NCI-H345 treated with DMSO at 0.1 percent for 48 hours (cell line): ENCODE results near the gene MNAT1.
"Not testable (repeated sequence)": the region's sequence is repeated elsewhere in the genome, so short reads cannot be mapped to it uniquely, and the experiment has no call there.

Experiments used
- DNase-seq: peaks from one replicate; lab custom pipeline; 2025; ENCODE audit not compliant: unreplicated experiment; lab: John Stamatoyannopoulos, UW

Gene MNAT1

DNA sequence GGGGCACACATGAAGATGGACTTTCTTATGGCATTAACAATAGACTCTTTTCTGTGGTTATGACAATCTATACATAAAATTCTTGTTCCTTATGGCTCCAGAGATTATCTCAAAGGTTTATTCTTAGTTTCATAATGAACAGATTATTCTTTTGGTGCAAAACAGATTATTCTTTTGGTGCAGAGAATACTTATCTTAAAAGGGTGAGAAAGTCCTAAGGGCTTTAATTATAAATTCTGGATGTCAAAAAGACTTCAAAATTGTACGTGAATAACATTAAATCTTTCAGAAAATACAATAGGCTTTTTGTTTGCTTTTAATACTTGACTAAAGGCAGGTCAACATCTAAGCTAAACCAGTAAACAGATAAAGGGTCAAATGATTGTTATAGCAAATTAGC is 69.3 kb downstream of the MNAT1 start:
- DNase-seq: no peak

DNA sequence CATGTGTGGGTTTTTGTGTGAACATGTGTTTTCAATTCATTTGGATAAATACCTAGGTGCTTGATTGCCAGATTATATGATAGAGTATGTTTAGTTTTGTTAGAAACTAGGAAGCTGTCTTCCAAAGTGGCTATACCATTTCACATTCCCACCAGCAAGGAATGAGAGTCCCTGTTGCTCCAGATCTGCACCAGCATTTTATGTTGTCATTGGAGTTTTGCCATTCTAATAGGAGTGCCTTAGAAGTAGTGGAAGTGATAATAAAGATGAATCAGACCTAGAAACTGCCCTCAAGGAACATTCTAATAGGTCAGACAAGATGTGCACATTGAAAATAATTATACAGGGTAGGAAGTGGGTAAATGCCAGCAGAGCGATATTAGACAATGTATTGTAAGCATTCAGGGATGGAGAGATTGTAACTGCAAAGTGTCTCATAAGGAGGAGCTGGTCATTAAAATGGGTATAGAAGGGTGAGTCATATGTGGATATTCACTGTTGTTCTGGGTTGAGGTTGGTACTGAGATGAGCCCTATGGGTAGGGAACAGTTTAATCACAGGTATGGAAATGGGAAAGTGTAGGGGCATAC is 71.4 kb downstream of the MNAT1 start:
- no peak for DNase-seq

DNA sequence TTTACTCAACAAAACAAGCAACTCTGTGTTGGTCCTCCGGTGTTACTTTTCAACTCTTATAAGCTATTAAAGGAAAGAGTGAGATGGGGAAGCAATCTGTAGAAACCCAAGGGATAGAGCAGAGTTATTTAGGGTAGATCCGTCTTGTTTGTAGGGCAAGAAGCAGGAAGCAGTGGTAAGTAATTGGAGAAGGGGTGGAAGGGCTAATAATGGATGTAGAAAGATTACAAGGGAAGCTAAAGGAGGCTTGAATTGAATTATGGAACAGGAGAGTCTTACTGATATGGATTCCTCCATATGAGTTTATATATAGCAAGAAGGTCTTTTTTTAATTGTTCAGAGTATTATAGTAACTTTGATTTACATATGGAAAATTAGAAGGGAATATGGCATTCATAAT is 72.7 kb downstream of the MNAT1 start:
- DNase-seq: no peak

DNA sequence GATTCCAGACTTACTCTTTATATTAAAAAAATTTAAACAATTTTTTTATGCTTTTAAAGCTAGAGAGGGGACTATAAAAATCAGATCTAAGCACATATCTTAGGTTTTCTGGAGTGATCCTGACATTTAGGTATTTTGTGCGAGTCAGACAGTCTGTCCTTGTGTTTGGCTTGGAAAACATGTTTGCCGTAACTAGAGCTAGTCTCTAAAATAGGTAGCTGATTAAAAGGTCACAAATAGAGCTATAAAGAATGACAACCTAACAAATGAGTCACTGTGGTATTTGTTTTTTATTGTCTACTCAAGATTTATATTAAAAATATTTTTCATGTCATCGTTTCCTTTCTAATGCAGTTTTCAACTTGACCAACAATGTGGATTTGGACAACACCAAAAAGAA is 73.4 kb downstream of the MNAT1 start:
- no peak for DNase-seq

DNA sequence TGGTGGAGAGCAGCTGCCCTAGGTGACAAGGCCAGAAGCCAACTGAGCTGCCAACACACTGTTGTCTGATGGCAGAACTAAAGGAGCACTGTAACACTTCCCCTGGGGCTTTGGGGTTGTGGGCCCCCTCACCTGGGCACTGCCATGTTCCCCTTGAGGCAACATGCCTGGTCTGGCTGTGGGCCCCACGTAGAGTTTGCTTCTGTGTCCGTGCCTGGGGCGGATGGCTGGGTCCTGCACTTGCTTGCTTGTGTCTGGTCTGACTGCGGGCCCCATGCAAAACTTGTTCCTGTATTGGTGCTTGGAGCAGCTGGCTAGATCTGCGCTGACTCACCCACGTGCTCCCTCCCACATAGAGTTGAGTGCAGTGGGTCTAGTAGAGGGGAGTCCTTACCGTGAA is 78.4 kb downstream of the MNAT1 start:
- DNase-seq: no peak

DNA sequence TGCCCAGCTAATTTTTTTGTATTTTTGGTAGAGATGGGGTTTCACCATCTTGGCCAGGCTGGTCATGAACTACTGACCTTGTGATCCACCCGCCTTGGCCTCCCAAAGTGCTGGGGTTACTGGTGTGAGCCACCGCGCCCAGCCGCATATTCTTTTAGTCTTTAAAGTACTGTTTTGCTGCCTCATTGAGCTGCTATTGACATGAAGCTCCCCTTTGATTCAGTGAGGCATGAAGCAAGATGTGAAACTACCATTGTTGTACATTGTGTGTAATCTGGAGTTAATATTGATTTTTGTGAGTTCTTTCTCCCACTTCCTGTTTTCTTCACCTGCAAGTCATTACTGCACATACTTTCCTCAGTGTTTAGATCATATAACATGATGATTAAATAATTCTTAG is 80.8 kb downstream of the MNAT1 start:
- peak; percentile 9 for DNase-seq

DNA sequence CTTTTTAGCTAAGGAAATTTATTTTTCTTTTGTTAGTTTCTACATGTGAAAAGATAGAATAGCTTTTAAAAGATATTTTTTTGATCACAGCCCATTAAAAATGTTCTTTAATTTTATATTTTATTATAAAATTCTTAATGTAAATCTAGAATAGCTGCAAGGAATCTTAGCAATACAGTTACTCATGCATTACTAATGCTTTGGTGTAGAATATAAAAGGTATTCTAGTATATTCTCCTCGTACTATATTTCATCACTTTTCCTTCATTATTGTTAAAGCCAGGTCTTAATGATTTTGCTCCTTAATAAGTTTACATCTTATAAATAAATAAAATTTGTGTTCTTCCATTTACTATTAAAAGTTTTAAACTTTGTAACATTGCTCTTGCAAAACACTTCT is 82.6 kb downstream of the MNAT1 start:
- no peak for DNase-seq

DNA sequence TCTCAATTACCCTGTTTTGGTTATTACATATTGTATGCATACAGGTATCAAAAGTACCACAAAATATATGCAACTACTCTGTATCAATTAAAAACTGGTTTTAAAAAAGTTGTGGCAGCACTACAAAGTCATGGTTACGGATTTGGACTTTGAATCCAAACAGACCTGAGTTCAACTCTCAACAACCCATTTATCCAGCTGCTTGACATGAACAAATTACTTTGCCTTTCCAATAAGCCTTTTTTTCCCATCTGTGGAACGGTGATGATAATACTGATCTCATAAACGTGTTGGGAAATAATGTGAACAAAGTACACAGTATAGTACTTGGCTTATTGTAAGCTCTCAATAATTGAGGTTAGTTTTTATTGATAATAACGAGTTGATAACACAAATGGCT is 85.0 kb downstream of the MNAT1 start:
- no peak for DNase-seq

DNA sequence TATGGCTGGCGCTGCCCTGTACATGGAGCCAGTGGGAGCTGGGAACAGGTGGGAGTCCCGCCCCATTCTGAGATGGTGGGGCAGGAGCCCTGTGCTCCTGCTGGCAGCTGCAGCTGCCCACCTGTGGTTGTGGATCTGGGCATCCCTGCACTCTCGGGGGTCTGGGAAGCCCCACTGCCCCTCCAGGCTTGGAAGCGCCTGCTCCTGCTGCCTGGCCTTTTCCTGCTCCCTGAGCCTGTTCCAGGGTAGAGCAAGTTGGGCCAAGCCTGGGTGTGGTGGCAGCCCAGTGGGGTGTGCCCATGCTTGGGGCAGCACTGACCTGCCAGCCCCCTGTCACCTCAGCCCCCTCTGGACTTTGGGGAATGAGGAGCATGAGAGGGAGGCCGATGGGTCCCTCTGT is 104.0 kb downstream of the MNAT1 start:
- DNase-seq: no peak

DNA sequence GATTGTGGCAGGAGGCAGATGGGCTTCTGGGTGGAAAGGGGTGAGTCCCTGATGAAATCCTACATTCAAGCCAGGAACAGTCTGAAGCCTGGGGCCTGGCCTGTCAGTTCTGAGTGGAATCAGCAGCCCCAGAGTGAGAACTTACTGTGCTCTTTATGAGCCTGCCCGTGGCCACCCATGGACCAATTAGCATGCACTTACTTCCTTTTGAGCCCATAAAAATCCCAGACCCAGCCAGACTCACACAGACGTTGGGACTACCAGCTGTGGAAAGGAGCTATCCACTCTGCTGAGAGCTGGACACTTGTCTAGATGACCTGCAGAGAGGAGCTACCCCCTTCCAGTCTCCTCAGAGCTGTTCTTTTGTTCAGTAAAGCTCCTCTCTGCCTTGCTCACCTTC is 104.5 kb downstream of the MNAT1 start:
- DNase-seq: no peak

DNA sequence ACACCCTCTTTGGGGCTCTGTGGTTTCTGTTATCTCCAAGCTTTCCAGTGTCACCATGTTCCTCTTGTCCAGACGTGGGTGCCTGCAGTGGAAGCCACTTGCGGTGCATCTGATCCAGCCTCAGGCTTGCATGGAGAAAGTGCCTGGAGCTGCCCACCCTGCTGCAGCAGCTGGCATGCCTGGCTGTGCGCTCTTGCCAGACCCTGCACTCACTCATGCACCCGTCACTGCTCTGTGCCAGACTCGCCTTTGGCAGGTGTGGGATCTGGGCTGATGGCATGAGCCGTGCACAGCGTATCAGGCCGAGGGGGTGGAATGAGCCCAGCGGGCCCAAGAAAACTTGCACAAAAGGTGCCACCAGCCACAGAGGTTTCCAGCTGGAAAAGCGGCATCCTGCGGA is 105.1 kb downstream of the MNAT1 start:
- no peak for DNase-seq

DNA sequence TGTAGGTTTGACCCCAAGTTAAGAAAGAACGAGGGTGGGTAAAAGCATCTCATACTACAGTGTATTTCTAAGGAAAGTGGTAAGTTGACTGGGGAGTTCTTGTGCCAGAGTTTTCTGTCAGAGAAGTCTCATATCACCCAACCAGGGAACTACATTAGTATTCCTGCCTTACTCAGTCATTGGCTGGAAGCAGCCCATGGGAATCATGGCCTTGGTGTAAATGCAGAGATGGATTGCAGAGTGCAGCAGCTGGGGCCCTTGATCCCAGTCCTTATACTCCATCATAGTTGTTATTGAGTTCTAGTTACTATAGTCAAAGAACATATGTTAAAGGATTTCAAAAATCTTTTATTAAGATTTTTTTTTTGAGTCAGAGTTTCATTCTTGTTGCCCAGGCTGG is 105.8 kb downstream of the MNAT1 start:
- DNase-seq: no peak

DNA sequence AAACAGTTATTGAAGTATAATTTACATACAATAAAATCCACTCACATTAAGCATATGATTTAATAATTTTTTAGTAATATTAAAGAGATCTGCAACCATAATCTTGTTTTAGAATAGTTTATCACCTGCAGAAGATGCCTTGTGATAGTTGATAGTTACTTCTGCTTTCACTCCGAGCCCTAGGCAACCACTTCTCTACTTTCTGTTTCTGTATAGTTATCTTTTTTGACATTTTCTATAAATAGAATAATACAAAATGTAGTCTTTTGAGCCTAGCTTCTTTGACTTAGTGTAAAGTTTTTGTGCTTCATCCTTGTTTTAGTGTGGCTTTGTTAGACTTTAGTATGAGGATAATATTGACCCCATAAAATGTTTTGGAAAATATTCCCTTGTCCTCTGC is 111.0 kb downstream of the MNAT1 start:
- DNase-seq: no peak

DNA sequence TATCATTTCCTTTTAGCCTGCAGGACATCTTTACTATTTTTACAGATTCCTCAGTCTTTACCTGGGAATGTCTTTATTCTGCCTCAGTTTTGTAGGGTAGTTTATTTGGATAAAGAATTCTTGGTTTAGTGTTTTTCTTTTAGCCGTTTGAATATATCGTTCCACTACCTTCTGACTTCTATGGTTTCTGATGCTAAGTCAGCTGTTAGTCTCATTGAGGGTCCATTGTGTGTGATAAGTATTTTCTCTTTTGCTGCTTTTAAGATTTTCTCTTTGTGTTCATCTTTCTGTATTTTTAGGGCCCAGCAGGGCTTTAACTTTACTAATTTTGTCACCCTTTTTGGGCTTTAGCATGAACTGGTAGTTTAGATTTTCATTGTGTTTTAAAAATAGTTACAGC is 113.5 kb downstream of the MNAT1 start:
- no peak for DNase-seq

DNA sequence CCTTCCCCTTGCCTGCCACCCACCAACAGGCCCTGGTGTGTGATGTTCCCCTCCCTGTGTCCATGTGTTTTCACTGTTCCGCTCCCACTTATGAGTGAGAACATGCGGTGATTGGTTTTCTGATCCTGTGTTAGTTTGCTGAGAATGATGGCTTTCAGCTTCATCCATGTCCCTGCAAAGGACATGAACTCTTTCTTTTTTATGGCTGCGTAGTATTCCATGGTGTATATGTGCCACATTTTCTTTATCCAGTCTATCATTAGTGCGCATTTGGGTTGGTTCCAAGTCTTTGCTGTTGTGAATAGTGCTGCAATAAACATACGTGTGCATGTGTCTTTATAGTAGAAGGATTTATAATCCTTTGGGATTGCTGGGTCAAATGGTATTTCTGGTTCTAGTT is 117.1 kb downstream of the MNAT1 start:
- not testable (repeated sequence) for DNase-seq

DNA sequence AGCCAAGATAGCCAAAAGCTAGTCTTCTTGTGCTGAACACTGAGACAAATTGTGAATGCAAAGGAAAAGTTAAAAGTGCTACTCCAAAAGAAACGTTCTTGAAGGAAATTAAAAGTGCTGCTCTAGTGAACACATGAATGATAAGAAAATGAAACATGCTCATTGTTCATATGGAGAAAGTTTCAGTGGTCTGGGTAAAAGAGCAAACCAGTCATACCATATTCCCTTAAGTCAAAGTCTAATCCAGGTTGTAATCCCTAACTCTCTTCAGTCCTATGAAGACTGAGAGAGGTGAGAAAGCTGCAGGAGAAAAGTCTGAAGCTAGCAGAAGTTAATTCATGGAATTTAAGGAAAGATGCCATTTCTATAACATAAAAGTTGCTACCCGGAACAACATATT is 121.5 kb downstream of the MNAT1 start:
- DNase-seq: no peak

DNA sequence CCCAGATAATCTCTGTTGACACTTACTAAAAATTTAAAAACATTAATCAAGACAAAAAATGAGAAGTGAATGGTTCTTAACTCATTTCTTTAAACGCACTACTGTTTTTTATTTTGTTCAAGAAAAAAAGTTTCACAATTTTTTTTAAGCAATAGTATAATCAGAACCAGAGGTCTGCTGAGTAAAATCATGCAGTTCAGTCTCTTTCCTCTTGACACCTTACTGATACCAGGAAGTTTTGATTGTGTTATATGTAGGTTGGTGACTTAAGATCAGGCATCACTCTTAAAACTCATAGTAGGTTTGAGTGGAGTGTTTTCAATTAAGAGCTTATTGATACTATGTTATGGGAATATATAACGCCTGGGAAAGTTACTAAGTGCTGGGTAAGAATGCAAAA is 125.0 kb downstream of the MNAT1 start:
- DNase-seq: no peak

DNA sequence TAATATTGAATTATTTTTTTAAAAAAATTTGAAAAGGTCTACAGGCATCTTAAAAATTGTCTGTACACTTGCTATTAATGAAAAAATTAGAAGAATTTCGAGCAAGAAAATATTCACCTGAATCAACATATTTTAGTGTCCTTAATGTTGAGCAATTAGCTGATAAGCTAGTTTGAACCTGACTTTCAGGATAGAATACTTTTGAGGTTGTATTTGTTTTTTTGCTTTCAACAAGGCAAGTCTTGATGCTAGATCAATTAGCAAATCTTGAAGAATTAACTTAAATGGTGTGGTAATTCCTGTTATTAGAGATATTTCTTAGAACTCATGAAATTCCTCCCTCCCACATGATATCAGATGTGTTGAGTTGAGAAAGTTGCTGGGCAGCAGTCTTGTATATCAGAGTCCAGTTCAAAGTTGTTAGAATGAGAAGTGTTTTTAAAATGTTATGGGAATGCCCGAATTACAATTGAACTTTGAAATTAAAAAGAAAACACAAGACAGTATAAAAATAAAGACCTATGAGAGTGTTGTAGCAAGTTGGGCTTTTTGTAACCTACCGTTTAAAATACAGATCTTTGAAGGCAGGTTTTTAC is 127.1 kb downstream of the MNAT1 start:
- no peak for DNase-seq

DNA sequence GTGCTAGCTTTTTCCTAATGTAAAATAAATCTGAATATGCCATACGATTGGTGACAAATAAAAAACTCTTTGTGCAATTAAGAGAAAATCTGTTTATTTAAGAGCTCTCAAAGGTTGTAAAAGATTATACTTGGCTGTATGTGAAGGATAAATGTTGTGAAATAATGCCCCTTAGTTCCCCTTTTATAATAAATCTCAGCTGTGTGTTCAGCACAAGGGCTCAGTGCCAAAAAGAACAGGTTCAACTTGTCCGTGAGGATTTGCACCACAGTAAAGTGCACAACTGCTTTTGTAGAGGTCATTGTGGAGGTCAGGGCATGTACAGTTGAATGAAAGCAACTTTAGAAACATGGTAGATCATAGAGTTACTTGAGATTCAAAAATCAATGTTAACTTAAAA is 127.7 kb downstream of the MNAT1 start:
- peak; percentile 11 for DNase-seq

DNA sequence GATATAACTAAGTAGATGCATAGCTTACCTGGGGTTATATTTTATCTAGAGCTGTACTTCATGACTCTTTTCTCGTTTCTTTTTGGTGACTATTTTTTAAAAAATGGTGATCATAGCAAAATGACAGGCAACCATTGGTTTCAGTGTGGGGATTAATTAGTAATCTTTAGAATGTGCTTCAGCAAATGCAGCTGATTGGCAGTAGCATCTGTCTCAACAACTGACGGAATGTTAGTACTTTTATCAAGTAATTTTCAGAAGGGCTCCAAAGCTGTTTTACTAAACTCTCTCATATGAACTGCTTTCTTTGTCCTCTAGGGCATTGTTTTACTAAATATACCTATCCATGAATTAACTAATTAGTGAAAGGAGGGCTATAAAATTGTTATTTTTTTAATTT is 128.7 kb downstream of the MNAT1 start:
- no peak for DNase-seq

DNA sequence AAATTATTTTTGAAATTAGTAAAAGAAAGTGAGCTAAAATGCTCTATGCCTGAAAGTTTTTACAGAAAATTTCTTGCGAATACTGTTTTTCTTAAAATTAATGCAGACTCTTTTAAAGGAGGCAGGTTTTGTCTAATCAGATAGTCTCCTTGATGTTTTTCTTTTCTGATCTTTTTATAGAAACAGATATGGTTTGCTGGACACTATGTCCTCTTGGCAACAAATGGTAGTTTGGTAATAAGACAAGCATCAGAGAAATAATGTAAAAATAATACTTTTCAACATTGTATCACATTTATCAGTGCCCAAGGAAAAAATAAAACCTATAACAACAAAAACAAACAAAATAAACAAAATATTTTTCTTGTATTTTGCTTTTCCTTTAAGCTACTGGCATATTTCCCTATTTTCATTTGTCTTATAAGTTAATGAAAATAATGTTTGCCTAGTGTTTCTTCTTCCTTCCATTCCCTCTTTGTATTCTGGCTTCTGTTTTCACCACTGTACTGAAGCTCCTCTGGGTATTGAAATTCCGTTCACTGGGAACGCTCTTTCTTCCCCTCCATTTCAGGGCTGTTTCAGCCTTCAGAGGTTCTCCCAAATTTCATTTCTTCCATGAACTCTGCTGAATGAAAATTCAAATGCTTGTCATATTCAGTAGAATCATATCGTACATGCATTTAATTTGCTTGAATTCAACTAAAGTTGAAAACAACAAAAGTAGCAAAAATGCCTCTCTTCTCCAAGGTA is 131.0 kb downstream of the MNAT1 start:
- DNase-seq: no peak

DNA sequence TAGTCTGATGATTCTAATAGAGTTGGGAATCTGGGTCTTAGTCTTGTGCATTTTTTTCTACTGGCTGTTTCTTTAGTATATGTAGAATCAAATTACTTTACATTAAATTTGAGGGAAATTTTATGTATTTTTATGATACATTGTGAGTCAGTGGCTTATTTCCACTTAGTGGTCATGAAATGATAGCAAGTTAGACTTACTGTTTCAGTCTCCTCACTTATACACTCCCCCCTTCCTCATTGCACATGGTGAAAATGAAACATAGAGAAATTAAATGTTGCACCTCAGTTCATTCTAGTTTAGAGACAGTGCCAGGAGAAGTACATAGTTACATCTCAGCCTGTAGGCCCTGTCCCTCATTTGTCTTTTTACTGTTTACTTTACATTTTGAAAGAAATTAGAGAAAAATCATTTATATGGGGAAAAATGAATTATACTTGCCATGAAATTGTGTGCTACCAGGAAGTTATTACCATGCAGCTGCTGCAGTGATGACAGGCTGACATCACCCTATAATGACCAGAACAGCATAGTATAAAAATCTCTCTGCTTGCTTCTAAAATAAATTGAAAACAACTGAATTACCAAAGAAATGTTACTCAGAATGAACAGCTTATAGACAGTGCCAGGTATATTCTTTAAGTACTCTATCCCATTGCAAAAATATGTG is 133.1 kb downstream of the MNAT1 start:
- no peak for DNase-seq
